Left ventricle myocardium inferior (tissue), 1 donor: ENCODE measurements around the gene NEAT1. TPM values are rescaled to one million over a fixed set of nuclear protein-coding genes. Genes with fewer than 3 reads are reported as not detected.

ENCODE experiments used
- DNase-seq: peaks from one replicate; pipeline ENCODE4 v3.0.0-alpha.2; 2020
- H3K27ac ChIP-seq: fragments of 200-600 bp; replicated peaks from 2 replicates; pipeline ENCODE4 v1.8.0; 2021
- H3K27me3 ChIP-seq: fragments of 200-600 bp; 2 replicates; pipeline ENCODE4 v1.8.0; 2021; ENCODE audit warnings: low read depth
- H3K36me3 ChIP-seq: fragments of 200-600 bp; 2 replicates; pipeline ENCODE4 v1.8.0; 2021
- H3K4me1 ChIP-seq: fragments of 200-600 bp; 2 replicates; pipeline ENCODE4 v1.8.0; 2021
- H3K4me3 ChIP-seq: fragments of 200-600 bp; 2 replicates; pipeline ENCODE4 v1.8.0; 2021; ENCODE audit warnings: mild to moderate bottlenecking, moderate library complexity
- H3K9me3 ChIP-seq: fragments of 200-600 bp; replicated peaks from 2 replicates; pipeline ENCODE4 v1.8.0; 2021
- CTCF ChIP-seq: fragments of 200-600 bp; IDR thresholded peaks from 2 replicates; pipeline ENCODE4 v1.8.0; 2021; ENCODE audit warnings: antibody characterized with exemption, mild to moderate bottlenecking, borderline replicate concordance
- intact Hi-C: fragments of 100-400 bp; cut with micrococcal nuclease; formaldehyde crosslinking; loops from one replicate; pipeline ENCODE4 v1.11.0; 2022
- total RNA-seq: library from RNA; stranded (reverse); fragmentation: NEBNext Ultra II Directional; extraction: Animal tissue kit (Norgen Biotek cat#: 25700); gene quantifications from one replicate; pipeline ENCODE4 v1.2.1, GENCODE V29; 2021
- donor health status: DM: no; HTN: yes; CAD: no; lungs with severe emphysema.

Gene NEAT1
- total RNA-seq, 1 donor from 2014 or later: 405 TPM

DNA sequence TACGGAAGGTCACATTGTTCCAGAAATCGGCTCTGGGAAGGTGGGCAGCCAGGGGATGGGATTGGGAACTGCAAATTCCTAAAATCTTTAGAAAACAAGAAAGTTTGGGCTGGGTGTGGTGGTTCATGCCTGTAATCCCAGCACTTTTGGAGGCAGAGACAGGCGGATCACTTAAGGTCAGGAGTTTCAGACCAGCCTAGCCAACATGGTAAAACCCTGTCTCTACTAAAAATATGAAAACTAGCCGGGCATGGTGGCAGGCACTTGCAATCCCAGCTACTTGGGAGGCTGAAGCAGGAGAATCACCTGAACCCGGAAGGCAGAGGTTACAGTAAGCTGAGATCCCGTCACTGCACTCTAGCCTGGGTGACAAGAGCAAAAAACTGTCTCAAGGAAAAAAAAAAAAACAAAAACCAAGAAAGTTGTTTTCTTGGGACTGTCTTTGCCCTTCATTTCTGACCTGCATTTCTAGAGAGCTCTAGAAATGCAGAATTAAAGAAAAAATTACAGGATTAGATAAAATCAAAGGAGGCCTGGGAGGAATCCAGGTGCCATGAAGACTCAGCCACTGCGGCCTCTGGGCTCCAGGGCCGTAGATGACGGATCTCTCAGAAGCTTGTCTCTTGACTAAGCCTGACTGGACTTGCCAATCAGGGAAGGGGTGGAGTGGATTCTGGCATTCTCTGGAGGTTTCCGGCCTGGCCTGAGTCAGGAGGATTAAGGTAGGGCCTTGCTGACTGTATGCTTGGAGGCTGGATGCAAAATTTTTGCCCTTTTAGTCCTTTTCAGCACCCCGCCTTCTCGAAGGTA lies 71.0 kb downstream of the NEAT1 start:
- Histone ChIP-seq H3K9me3 (no peaks in the 10 kb centered on the region), H3K36me3 (no peaks in the 10 kb centered on the region), H3K4me3 (peak overlapping the region; percentile 35), H3K27ac (peak overlapping the region; percentile 99), H3K4me1 (peaks cover 86% of the 10 kb centered on the region), H3K27me3 (no peaks in the 10 kb centered on the region)
- no peak for TF ChIP-seq CTCF
- DNase-seq: peak; percentile 65
- intact Hi-C loops: no loop called here

Other genes starting within 250 kb of the NEAT1 start
- 74.6 TPM for gene CAPN1, start 240.9 kb upstream of the NEAT1 start, total RNA-seq
- 3.8 TPM for gene POLA2, start 160.8 kb upstream of the NEAT1 start, total RNA-seq
- gene CDC42EP2, start 107.9 kb upstream of the NEAT1 start, total RNA-seq: 11.3 TPM
- 40.6 TPM for gene DPF2, start 88.9 kb upstream of the NEAT1 start, total RNA-seq
- gene TIGD3, start 68.0 kb upstream of the NEAT1 start, total RNA-seq: 0.44 TPM
- 5.0 TPM for gene SLC25A45, start 40.2 kb upstream of the NEAT1 start, total RNA-seq
- 8.4 TPM for gene FRMD8, start 36.2 kb upstream of the NEAT1 start, total RNA-seq
- 6,576 TPM for gene MALAT1, start 76.2 kb downstream of the NEAT1 start, total RNA-seq
- gene SCYL1, start 102.3 kb downstream of the NEAT1 start, total RNA-seq: 60.2 TPM
- gene LTBP3, start 135.6 kb downstream of the NEAT1 start, total RNA-seq: 80.3 TPM
- 21.1 TPM for gene ZNRD2, start 147.7 kb downstream of the NEAT1 start, total RNA-seq
- gene FAM89B, start 149.7 kb downstream of the NEAT1 start, total RNA-seq: 40.9 TPM
- 69.5 TPM for gene EHBP1L1, start 153.3 kb downstream of the NEAT1 start, total RNA-seq
- gene KCNK7, start 173.0 kb downstream of the NEAT1 start, total RNA-seq: 0.85 TPM
- gene MAP3K11, start 191.4 kb downstream of the NEAT1 start, total RNA-seq: 32.4 TPM
- gene PCNX3, start 193.0 kb downstream of the NEAT1 start, total RNA-seq: 11.9 TPM
- 21.0 TPM for gene SIPA1, start 215.3 kb downstream of the NEAT1 start, total RNA-seq
- 33.8 TPM for gene RELA, start 240.1 kb downstream of the NEAT1 start, total RNA-seq